Measurements from ENCODE around the gene CCR2.
"Not testable (repeated sequence)": the region's sequence is repeated elsewhere in the genome, so short reads cannot be mapped to it uniquely, and the experiment has no call there.

Gene CCR2

GRCh38 chr3:46353647-46354410, at the start of gene CCR2:
Gene CCR2 (plus strand): TSS chr3:46354111. CDS start chr3:46357528, 3,417 bp downstream.
- peak; percentile 23 for DNase-seq

GRCh38 chr3:46304739-46305138, 49.2 kb upstream of the CCR2 start:
- no peak for DNase-seq

GRCh38 chr3:46312991-46313390, 40.9 kb upstream of the CCR2 start:
- no peak for DNase-seq

GRCh38 chr3:46314517-46314916, 39.4 kb upstream of the CCR2 start:
- DNase-seq: no peak

GRCh38 chr3:46316206-46316605, 37.7 kb upstream of the CCR2 start:
- no peak for DNase-seq

- no peak for DNase-seq
Observed at GRCh38 chr3:46318207-46318927, 35.5 kb upstream of the CCR2 start.

- no peak for DNase-seq
Observed at GRCh38 chr3:46321461-46322104, 32.3 kb upstream of the CCR2 start.

GRCh38 chr3:46324036-46324435, 29.9 kb upstream of the CCR2 start:
- no peak for DNase-seq

GRCh38 chr3:46325645-46326300, 28.1 kb upstream of the CCR2 start:
- no peak for DNase-seq

- not testable (repeated sequence) for DNase-seq
Observed at GRCh38 chr3:46330676-46331075, 23.2 kb upstream of the CCR2 start.

GRCh38 chr3:46334741-46335478, 19.0 kb upstream of the CCR2 start:
- DNase-seq: no peak

GRCh38 chr3:46335541-46335940, 18.4 kb upstream of the CCR2 start:
- no peak for DNase-seq

GRCh38 chr3:46337911-46338310, 16.0 kb upstream of the CCR2 start:
- DNase-seq: no peak

GRCh38 chr3:46338840-46339239, 15.1 kb upstream of the CCR2 start:
- DNase-seq: no peak

- no peak for DNase-seq
Observed at GRCh38 chr3:46344476-46344875, 9.4 kb upstream of the CCR2 start.

- DNase-seq: peak; percentile 24
Observed at GRCh38 chr3:46348823-46349482, 5.0 kb upstream of the CCR2 start.

GRCh38 chr3:46349484-46350261, 4.2 kb upstream of the CCR2 start:
- DNase-seq: no peak

- no peak for DNase-seq
Observed at GRCh38 chr3:46350262-46350565, 3.7 kb upstream of the CCR2 start.

- no peak for DNase-seq
Observed at GRCh38 chr3:46351646-46352045, 2.3 kb upstream of the CCR2 start.

- DNase-seq: no peak
Observed at GRCh38 chr3:46353090-46353489, 821 bp upstream of the CCR2 start.

- DNase-seq: no peak
Observed at GRCh38 chr3:46354478-46354877, 567 bp downstream of the CCR2 start.

All from CD4-positive, alpha-beta T cell treated with Interleukin-17A for 4 hours (primary cell).